OCI-LY7 (cell line): ENCODE results near the gene RPS5. TPM values are rescaled to one million over a fixed set of nuclear protein-coding genes. Genes with fewer than 3 reads are reported as not detected.
A peak's percentile ranks its signal among the peaks of the same experiment; 100 is the strongest.
"Not testable (repeated sequence)": the region's sequence is repeated elsewhere in the genome, so short reads cannot be mapped to it uniquely, and the experiment has no call there.

Experiments used
- BruUV-seq: library from RNA; stranded (reverse); fragments of 400-500 nt; replicated peaks from 2 replicates; lab custom pipeline; 2021; lab: Mats Ljungman, UMichigan
- CTCF ChIA-PET: fragments of 300-600 bp; sonication (Branson Sonifier 250); formaldehyde crosslinking; loops from one replicate; lab custom pipeline; 2022; ENCODE audit warnings: antibody characterized with exemption; ENCODE audit not compliant: unreplicated experiment; lab: Charles Lee
- POLR2A ChIA-PET: fragments of 300-600 bp; sonication (Branson Sonifier 250); formaldehyde crosslinking; loops from one replicate; lab custom pipeline; 2022; ENCODE audit warnings: antibody characterized with exemption; lab: Charles Lee
- DNase-seq: peaks from one replicate; pipeline ENCODE4 v3.0.0-alpha.2; 2015; ENCODE audit warnings: low spot score
- H2AFZ ChIP-seq: fragments of 200-600 bp; sonication (generic), shearing (Covaris generic); 2 replicates; pipeline ENCODE4 v1.6.1; 2014; ENCODE audit warnings: mild to moderate bottlenecking, antibody characterized with exemption, low read length, moderate library complexity
- H3K27ac ChIP-seq: fragments of 200-600 bp; sonication (generic); 2 replicates; pipeline ENCODE4 v1.5.1; 2014; ENCODE audit warnings: mixed run types, low read depth, mild to moderate bottlenecking, moderate library complexity, low read length, inconsistent platforms; ENCODE audit not compliant: poor library complexity, severe bottlenecking
- H3K36me3 ChIP-seq: fragments of 200-600 bp; sonication (generic); 2 replicates; pipeline ENCODE4 v1.6.1; 2014; ENCODE audit warnings: mild to moderate bottlenecking, antibody characterized with exemption, low read length, moderate library complexity, mixed read lengths; ENCODE audit not compliant: insufficient read depth
- H3K4me1 ChIP-seq: fragments of 200-600 bp; sonication (generic); 2 replicates; pipeline ENCODE4 v1.5.1; 2014; ENCODE audit warnings: mild to moderate bottlenecking, low read length; ENCODE audit not compliant: insufficient read depth, poor library complexity, severe bottlenecking
- H3K4me2 ChIP-seq: fragments of 200-600 bp; sonication (generic); 2 replicates; pipeline ENCODE4 v1.6.1; 2014; ENCODE audit warnings: mild to moderate bottlenecking, low read length
- H3K4me3 ChIP-seq: fragments of 200-600 bp; sonication (generic); 2 replicates; pipeline ENCODE4 v1.5.1; 2014; ENCODE audit warnings: mild to moderate bottlenecking, low read depth, low read length; ENCODE audit not compliant: poor library complexity, severe bottlenecking
- H3K79me2 ChIP-seq: fragments of 200-600 bp; sonication (generic); 2 replicates; pipeline ENCODE4 v1.6.1; 2016; ENCODE audit warnings: low read depth, mild to moderate bottlenecking, low read length, moderate library complexity, mixed read lengths; ENCODE audit not compliant: insufficient read depth
- H3K9me2 ChIP-seq: fragments of 200-600 bp; sonication (generic); 2 replicates; pipeline ENCODE4 v1.6.1; 2016; ENCODE audit warnings: mild to moderate bottlenecking, low read length, mixed read lengths; ENCODE audit not compliant: insufficient read depth
- H3K9me3 ChIP-seq: fragments of 200-600 bp; sonication (generic); 2 replicates; pipeline ENCODE4 v1.6.1; 2014; ENCODE audit warnings: mild to moderate bottlenecking, mixed run types, low read length, mixed read lengths
- H4K20me1 ChIP-seq: fragments of 200-600 bp; sonication (generic); 2 replicates; pipeline ENCODE4 v1.6.1; 2014; ENCODE audit warnings: mild to moderate bottlenecking, antibody characterized with exemption, low read length, moderate library complexity, mixed read lengths; ENCODE audit not compliant: insufficient read depth
- CTCF ChIP-seq: fragments of 200-600 bp; sonication (generic); conservative IDR thresholded peaks from 2 replicates; pipeline ENCODE4 v1.5.1; 2014; ENCODE audit warnings: mild to moderate bottlenecking, antibody characterized with exemption, low read length, moderate library complexity, mixed read lengths
- EZH2phosphoT487 ChIP-seq: fragments of 200-600 bp; sonication (generic); IDR thresholded peaks from 2 replicates; pipeline ENCODE4 v1.6.1; 2018; ENCODE audit warnings: low read depth, borderline replicate concordance, mild to moderate bottlenecking, mixed run types, antibody characterized with exemption, low read length, moderate library complexity, mixed read lengths
- intact Hi-C: fragments of 100-400 bp; cut with micrococcal nuclease; formaldehyde crosslinking; loops from one replicate; pipeline ENCODE4 v1.10.0; 2022; ENCODE audit not compliant: unreplicated experiment
- total RNA-seq, 2 experiments: library from RNA; depleted of rRNA in 1 of 2; stranded (reverse); fragments of >200 nt in 1 of 2; shearing (Covaris generic) in 1 of 2; gene quantifications; 2 replicates each; pipeline ENCODE4 v1.2.3, GENCODE V29; 2014 to 2022

Gene RPS5
- total RNA-seq, 2 experiments from 2014 or later: 1,607 to 3,333 TPM

DNA sequence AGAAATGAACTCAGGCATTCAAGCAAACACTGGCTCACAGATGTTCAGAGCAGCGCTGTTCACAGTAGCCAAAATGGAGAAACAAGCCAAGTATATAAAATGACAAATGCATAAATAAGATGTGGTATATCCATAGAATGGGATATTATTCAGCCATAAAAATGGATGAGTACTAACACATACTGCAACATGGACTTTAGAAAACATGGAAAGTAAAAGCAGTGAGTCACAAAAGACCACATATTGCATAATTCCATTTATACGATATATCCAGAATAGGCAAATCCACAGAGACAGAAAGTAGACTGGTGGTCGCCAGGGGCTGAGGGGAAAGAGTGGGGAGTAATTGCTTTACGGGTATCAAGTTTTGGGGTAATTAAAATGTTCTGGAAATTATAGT lies 12.9 kb upstream of the RPS5 start:
- H3K9me2 ChIP-seq: no peaks in the 10 kb centered on the region
- ChIA-PET CTCF (no interaction called here), POLR2A (interaction anchor here (0.9 kb wide), 1 partner anchor 10 kb away, joined by 3 read pairs; no protein-coding TSS in a partner anchor)
- H3K9me3 ChIP-seq: no peaks in the 10 kb centered on the region
- H3K27ac ChIP-seq: no peak overlapping the region
- no peaks in the 10 kb centered on the region for H4K20me1 ChIP-seq
- H3K4me2 ChIP-seq: no peak overlapping the region
- no TSS peak for BruUV-seq
- no peak overlapping the region for H3K4me3 ChIP-seq
- no peak for DNase-seq
- intact Hi-C loops: no loop called here
- no peaks in the 10 kb centered on the region for H3K36me3 ChIP-seq
- peaks cover 7% of the 10 kb centered on the region for H3K4me1 ChIP-seq
- no peak overlapping the region for H2AFZ ChIP-seq
- no peaks in the 10 kb centered on the region for H3K79me2 ChIP-seq
- TF ChIP-seq EZH2phosphoT487 (no peak), CTCF (no peak)

- H3K36me3 ChIP-seq, H3K79me2 ChIP-seq, BruUV-seq, H4K20me1 ChIP-seq, H2AFZ ChIP-seq, H3K4me2 ChIP-seq, H3K9me3 ChIP-seq, CTCF ChIA-PET, H3K9me2 ChIP-seq, intact Hi-C loops, H3K27ac ChIP-seq, H3K4me3 ChIP-seq, DNase-seq: not testable (repeated sequence)
- H3K4me1 ChIP-seq: peaks cover 19% of the 10 kb centered on the region
- POLR2A ChIA-PET: interaction anchor here (1.3 kb wide), 1 partner anchor 14 kb away, joined by 4 read pairs; the partner anchor contains the start of gene ZNF497
Measured at GRCh38 chr19:58376724-58377123, 10.3 kb upstream of the RPS5 start.

DNA sequence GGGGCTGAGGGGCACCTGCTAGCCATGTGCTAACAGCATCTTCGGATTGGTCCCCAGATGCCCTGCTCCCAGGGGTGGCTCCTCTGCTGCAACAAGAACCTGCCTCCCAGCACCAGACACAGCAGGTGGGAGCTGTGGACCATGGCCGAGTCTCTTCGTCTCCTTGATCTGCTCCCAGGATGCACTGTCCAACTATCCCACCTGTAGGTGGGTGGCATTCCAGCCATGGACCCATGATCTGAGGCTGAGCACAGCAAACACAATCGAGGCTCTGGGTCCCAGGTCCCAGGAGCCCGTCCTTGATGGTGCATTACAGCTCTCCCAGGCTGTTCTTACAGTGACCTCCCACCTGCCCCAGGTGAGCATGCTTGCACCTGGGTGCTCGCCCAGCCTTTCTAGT lies 7.8 kb upstream of the RPS5 start:
- no peaks in the 10 kb centered on the region; the same call in 1 of the 2 replicates for H3K79me2 ChIP-seq
- peaks cover 25% of the 10 kb centered on the region for H3K4me1 ChIP-seq
- no peaks in the 10 kb centered on the region for H4K20me1 ChIP-seq
- no peaks in the 10 kb centered on the region for H3K9me3 ChIP-seq
- no peak overlapping the region for H3K27ac ChIP-seq
- no TSS peak for BruUV-seq
- peak overlapping the region; percentile 91 for H3K4me2 ChIP-seq
- DNase-seq: no peak
- H2AFZ ChIP-seq: no peak overlapping the region
- CTCF ChIA-PET: no interaction called here
- H3K9me2 ChIP-seq: no peaks in the 10 kb centered on the region
- TF ChIP-seq EZH2phosphoT487 (no peak), CTCF (no peak)
- H3K4me3 ChIP-seq: peak overlapping the region; percentile 71
- POLR2A ChIA-PET: interaction anchor here (1.5 kb wide), 1 partner anchor 17 kb away, joined by 6 read pairs; the partner anchor contains the start of gene ZNF497
- H3K36me3 ChIP-seq: no peaks in the 10 kb centered on the region
- intact Hi-C loops: no loop called here
